Measurements from ENCODE around the gene TST. TPM values are rescaled to one million over a fixed set of nuclear protein-coding genes. Genes with fewer than 3 reads are reported as not detected.

The TST gene
- total and polyA plus RNA-seq, 9 of the 15 experiments (the other 6 are each of a cell fraction or from before 2014, with no cell fraction given), result 1.4 to 26.9 (median 12.4) TPM

DNA sequence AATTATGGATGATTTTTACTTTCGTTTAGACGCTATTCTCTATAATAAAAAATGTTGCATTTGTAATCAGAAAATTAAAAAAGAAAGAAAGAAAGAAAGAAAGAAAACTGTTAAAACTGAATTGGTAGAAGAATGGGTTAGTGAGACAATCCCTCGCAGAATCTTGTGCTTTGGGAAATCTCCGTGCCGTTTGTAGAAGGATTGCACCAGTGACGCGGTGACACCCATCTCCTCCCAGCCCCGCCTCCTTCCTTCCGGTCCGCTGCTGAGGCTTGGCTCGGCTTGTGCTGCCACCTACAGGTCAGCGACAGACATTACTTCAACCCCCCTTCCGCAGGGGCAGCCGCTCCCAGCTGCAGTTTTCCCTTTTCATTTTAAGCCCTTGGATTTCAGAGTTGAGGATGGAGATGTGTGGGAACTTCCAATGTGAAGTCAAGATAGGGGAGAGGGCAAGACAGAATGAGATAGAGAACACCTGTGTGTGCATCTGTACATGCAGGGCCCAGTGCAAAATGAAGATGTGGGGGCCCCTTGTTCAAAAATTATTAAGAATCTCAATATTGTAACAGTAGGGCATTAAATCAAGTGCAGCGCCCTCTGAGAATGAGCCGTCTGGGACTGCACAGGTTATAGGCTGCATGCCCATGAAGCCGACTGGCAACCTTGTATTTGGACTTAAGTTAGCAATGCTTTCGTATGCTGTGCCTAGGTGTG, 41.1 kb downstream of the TST start (continued):
- TF ChIP-seq, protein P1, sequence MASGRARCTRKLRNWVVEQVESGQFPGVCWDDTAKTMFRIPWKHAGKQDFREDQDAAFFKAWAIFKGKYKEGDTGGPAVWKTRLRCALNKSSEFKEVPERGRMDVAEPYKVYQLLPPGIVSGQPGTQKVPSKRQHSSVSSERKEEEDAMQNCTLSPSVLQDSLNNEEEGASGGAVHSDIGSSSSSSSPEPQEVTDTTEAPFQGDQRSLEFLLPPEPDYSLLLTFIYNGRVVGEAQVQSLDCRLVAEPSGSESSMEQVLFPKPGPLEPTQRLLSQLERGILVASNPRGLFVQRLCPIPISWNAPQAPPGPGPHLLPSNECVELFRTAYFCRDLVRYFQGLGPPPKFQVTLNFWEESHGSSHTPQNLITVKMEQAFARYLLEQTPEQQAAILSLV (tag; IDR thresholded peaks at IDR 0.05), result no peak
- TF ChIP-seq ZNF146 (CRISPR knock-in tag; IDR thresholded peaks at IDR 0.05; ENCODE audit: unreplicated experiment) (no peak), ELF1 (tag; IDR thresholded peaks at IDR 0.05) (0 out of 2 replicates have a peak, but pooled peaks have one; percentile 28), NR1H2 (CRISPR knock-in tag; IDR thresholded peaks at IDR 0.05) (no peak), BRD4 (IDR thresholded peaks at IDR 0.05) (no peak), ZNF121 (CRISPR knock-in tag; conservative IDR thresholded peaks at IDR 0.05) (no peak), CBX5 (IDR thresholded peaks at IDR 0.05; ENCODE audit: borderline replicate concordance, low read depth) (no peak), ZNF133 (CRISPR knock-in tag; IDR thresholded peaks at IDR 0.05) (no peak), RAD21 (CRISPR knock-in tag; conservative IDR thresholded peaks at IDR 0.05 in 1 of 2, IDR thresholded peaks at IDR 0.05 in 1 of 2) (peak; percentile 70 to 79), ZBTB5 (IDR thresholded peaks at IDR 0.05) (no peak; the same call in 1 of the 2 replicates), SUPT5H (IDR thresholded peaks at IDR 0.05) (no peak), EP400 (IDR thresholded peaks at IDR 0.05) (0 out of 2 replicates have a peak, but pooled peaks have one; percentile 20), JUN (IDR thresholded peaks at IDR 0.05; ENCODE audit: borderline replicate concordance, low read depth, low read length) (no peak), JUN (CRISPR knock-in tag; IDR thresholded peaks at IDR 0.05; ENCODE audit: borderline replicate concordance) (no peak), ZBED1 (IDR thresholded peaks at IDR 0.05) (no peak), FOXA3 (CRISPR knock-in tag; conservative IDR thresholded peaks at IDR 0.05 in 1 of 2, IDR thresholded peaks at IDR 0.05 in 1 of 2) (no peak), ZNF77 (CRISPR knock-in tag; IDR thresholded peaks at IDR 0.05) (no peak)
- TF ChIP-seq, protein P2, sequence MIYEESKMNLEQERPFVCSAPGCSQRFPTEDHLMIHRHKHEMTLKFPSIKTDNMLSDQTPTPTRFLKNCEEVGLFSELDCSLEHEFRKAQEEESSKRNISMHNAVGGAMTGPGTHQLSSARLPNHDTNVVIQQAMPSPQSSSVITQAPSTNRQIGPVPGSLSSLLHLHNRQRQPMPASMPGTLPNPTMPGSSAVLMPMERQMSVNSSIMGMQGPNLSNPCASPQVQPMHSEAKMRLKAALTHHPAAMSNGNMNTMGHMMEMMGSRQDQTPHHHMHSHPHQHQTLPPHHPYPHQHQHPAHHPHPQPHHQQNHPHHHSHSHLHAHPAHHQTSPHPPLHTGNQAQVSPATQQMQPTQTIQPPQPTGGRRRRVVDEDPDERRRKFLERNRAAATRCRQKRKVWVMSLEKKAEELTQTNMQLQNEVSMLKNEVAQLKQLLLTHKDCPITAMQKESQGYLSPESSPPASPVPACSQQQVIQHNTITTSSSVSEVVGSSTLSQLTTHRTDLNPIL (CRISPR knock-in tag; IDR thresholded peaks at IDR 0.05), result no peak

Measured in K562 (cell line).